HepG2 (cell line): ENCODE data around the gene DHRS13. TPM values are rescaled to one million over a fixed set of nuclear protein-coding genes. Genes with fewer than 3 reads are reported as not detected.

Source experiments
- FLYWCH1 ChIP-seq: sonication (generic); formaldehyde crosslinking; IDR thresholded peaks from 2 replicates; pipeline ENCODE4 v1.8.1; 2023; ENCODE audit warnings: mild to moderate bottlenecking, missing genetic modification reagents
- HOXA3 ChIP-seq: sonication (generic); formaldehyde crosslinking; IDR thresholded peaks from 2 replicates; pipeline ENCODE4 v1.5.0; 2020; ENCODE audit warnings: missing genetic modification reagents
- IRF2 ChIP-seq: IDR thresholded peaks from 2 replicates; pipeline ENCODE4 v1.6.1; 2018; ENCODE audit warnings: missing genetic modification reagents, missing compliant biosample characterization
- KLF15 ChIP-seq: sonication (generic); formaldehyde crosslinking; IDR thresholded peaks from 2 replicates; pipeline ENCODE4 v1.8.1; 2023; ENCODE audit warnings: borderline replicate concordance, mild to moderate bottlenecking, inconsistent platforms, missing genetic modification reagents, mixed read lengths
- MTF1 ChIP-seq: sonication (generic); formaldehyde crosslinking; IDR thresholded peaks from 2 replicates; pipeline ENCODE4 v1.5.0; 2020; ENCODE audit warnings: missing genetic modification reagents
- PRMT3 ChIP-seq: sonication (generic); formaldehyde crosslinking; IDR thresholded peaks from 2 replicates; pipeline ENCODE4 v1.8.1; 2022; ENCODE audit warnings: low read depth, mild to moderate bottlenecking, moderate library complexity, missing genetic modification reagents, borderline replicate concordance
- SUZ12 ChIP-seq: fragments of 150-350 bp; IDR thresholded peaks from 2 replicates; pipeline ENCODE4 v1.6.1; 2014; ENCODE audit warnings: low read depth, low read length
- TSC22D2 ChIP-seq: sonication (generic); formaldehyde crosslinking; IDR thresholded peaks from 2 replicates; pipeline ENCODE4 v1.5.1; 2020; ENCODE audit warnings: missing genetic modification reagents, mild to moderate bottlenecking, borderline replicate concordance
- ZFYVE20 ChIP-seq: sonication (generic); formaldehyde crosslinking; IDR thresholded peaks from 2 replicates; pipeline ENCODE4 v1.8.0; 2023; ENCODE audit warnings: low read depth, mild to moderate bottlenecking, moderate library complexity, missing genetic modification reagents, borderline replicate concordance
- ZNF205 ChIP-seq: IDR thresholded peaks from 2 replicates; pipeline ENCODE4 v1.6.1; 2018; ENCODE audit warnings: missing biosample characterization, missing genetic modification reagents
- ZNF234 ChIP-seq: sonication (generic); formaldehyde crosslinking; conservative IDR thresholded peaks from 2 replicates; pipeline ENCODE4 v1.5.1; 2020; ENCODE audit warnings: mild to moderate bottlenecking, missing genetic modification reagents
- ZNF451 ChIP-seq: sonication (generic); formaldehyde crosslinking; IDR thresholded peaks from 2 replicates; pipeline ENCODE4 v1.5.0; 2020; ENCODE audit warnings: mild to moderate bottlenecking, missing genetic modification reagents
- ZNF496 ChIP-seq: sonication (generic); formaldehyde crosslinking; IDR thresholded peaks from 2 replicates; pipeline ENCODE4 v1.8.1; 2023; ENCODE audit warnings: mild to moderate bottlenecking, moderate library complexity, missing genetic modification reagents; ENCODE audit not compliant: insufficient replicate concordance
- ZNF510 ChIP-seq: sonication (generic); formaldehyde crosslinking; IDR thresholded peaks from 2 replicates; pipeline ENCODE4 v1.4.0; 2020; ENCODE audit warnings: low read depth, mild to moderate bottlenecking, missing genetic modification reagents
- ZNF562 ChIP-seq: sonication (generic); formaldehyde crosslinking; IDR thresholded peaks from 2 replicates; pipeline ENCODE4 v1.8.0; 2022; ENCODE audit warnings: missing genetic modification reagents, borderline replicate concordance
- ZNF644 ChIP-seq: IDR thresholded peaks from 2 replicates; pipeline ENCODE4 v1.6.1; 2016; ENCODE audit warnings: low read depth
- ZNF672 ChIP-seq: sonication (generic); formaldehyde crosslinking; IDR thresholded peaks from 2 replicates; pipeline ENCODE4 v1.8.1; 2022; ENCODE audit warnings: missing genetic modification reagents
- ZNF749 ChIP-seq: sonication (generic); formaldehyde crosslinking; IDR thresholded peaks from 2 replicates; pipeline ENCODE4 v1.8.0; 2022; ENCODE audit warnings: mild to moderate bottlenecking, missing genetic modification reagents, moderate library complexity, borderline replicate concordance
- polyA plus RNA-seq, 8 experiments: library from polyadenylated mRNA; depleted of rRNA in 3 of 8; stranded (reverse) in 7 of 8; unstranded in 1 of 8; fragments of >200 nt; fragmentation: Illumina TruSeq in 4 of 8; extraction: Trizol in 4 of 8; gene quantifications; 2 replicates each; pipeline versions ENCODE4 v1.2.1 to v1.2.3, GENCODE V29; 2011 to 2016; ENCODE audit warnings: low read depth in 4 of 8, missing spikeins in 1 of 8, mixed read lengths in 1 of 8; ENCODE audit not compliant: insufficient read depth in 1 of 8
- total RNA-seq, 5 experiments: library from RNA; depleted of rRNA; stranded (reverse); fragments of >200 nt; fragmentation: Illumina TruSeq; extraction: Trizol; gene quantifications; 2 replicates each; pipeline ENCODE4 v1.2.3, GENCODE V29; 2016; ENCODE audit warnings: low read depth in 1 of 5
- TF ChIP-seq, protein P1 (sequence below): sonication (generic); formaldehyde crosslinking; conservative IDR thresholded peaks from 2 replicates; pipeline ENCODE4 v1.4.0; 2020; ENCODE audit warnings: mild to moderate bottlenecking, missing genetic modification reagents, moderate library complexity
- TF ChIP-seq, protein P2 (sequence below), 2 experiments: sonication (generic) in 1 of 2; formaldehyde crosslinking in 1 of 2; IDR thresholded peaks; 2 replicates each; pipeline versions ENCODE4 v1.4.0 to v1.6.1; 2018 to 2020; ENCODE audit warnings: missing genetic modification reagents in 2 of 2, borderline replicate concordance in 1 of 2, low read depth in 1 of 2, mild to moderate bottlenecking in 1 of 2, missing biosample characterization in 1 of 2
- TF ChIP-seq, protein P3 (sequence below): sonication (generic); formaldehyde crosslinking; conservative IDR thresholded peaks from 2 replicates; pipeline ENCODE4 v1.8.0; 2022; ENCODE audit warnings: missing genetic modification reagents
- TF ChIP-seq, protein P4 (sequence below): sonication (generic); formaldehyde crosslinking; IDR thresholded peaks from 2 replicates; pipeline ENCODE4 v1.5.1; 2020; ENCODE audit warnings: missing genetic modification reagents, mild to moderate bottlenecking, borderline replicate concordance

The DHRS13 gene
- total and polyA plus RNA-seq, 2 of the 13 experiments (the other 11 are each of a cell fraction or from before 2014, with no cell fraction given) = 11.8 to 12.6 TPM

DNA sequence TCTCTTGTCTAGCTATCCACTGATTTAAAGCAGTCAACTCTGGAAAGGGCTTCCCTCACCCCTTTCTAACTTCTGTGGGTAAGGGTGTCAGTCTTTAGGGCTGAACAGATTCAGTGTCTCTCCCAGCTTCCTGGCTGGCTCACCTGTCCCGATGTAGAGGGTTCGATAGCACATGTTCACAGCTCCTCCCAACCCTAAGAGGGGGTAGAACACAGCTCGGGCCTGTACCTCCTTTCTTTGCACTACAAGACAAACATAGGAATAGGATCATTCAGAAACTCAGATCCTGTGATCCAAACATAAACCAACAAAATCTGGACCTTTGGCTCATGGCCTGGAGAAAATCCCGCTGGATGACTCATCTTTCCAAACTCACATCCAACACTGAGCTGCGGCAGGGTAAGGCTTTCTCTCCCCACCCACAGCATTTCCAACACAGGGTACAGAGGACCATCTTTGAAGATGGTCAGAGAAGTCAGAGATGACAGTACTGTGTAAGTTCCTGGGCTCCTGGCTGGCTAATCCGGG lies 5.8 kb upstream of the DHRS13 start (continued):
- TF ChIP-seq HOXA3 = no peak; the same call in 1 of the 2 replicates
- TF ChIP-seq ZNF562 = no peak
- no peak for TF ChIP-seq MTF1 (CRISPR knock-in tag)
- no peak for TF ChIP-seq ZNF205 (CRISPR knock-in tag)
- no peak for TF ChIP-seq ZNF510 (CRISPR knock-in tag)
- peak; percentile 34; the same call in 1 of the 2 replicates for TF ChIP-seq ZNF644
- TF ChIP-seq ZNF749 (CRISPR knock-in tag) = no peak
- TF ChIP-seq TSC22D2 (CRISPR knock-in tag) = no peak
- TF ChIP-seq SUZ12 = no peak
- no peak for TF ChIP-seq ZNF672 (CRISPR knock-in tag)
- TF ChIP-seq, protein P1, sequence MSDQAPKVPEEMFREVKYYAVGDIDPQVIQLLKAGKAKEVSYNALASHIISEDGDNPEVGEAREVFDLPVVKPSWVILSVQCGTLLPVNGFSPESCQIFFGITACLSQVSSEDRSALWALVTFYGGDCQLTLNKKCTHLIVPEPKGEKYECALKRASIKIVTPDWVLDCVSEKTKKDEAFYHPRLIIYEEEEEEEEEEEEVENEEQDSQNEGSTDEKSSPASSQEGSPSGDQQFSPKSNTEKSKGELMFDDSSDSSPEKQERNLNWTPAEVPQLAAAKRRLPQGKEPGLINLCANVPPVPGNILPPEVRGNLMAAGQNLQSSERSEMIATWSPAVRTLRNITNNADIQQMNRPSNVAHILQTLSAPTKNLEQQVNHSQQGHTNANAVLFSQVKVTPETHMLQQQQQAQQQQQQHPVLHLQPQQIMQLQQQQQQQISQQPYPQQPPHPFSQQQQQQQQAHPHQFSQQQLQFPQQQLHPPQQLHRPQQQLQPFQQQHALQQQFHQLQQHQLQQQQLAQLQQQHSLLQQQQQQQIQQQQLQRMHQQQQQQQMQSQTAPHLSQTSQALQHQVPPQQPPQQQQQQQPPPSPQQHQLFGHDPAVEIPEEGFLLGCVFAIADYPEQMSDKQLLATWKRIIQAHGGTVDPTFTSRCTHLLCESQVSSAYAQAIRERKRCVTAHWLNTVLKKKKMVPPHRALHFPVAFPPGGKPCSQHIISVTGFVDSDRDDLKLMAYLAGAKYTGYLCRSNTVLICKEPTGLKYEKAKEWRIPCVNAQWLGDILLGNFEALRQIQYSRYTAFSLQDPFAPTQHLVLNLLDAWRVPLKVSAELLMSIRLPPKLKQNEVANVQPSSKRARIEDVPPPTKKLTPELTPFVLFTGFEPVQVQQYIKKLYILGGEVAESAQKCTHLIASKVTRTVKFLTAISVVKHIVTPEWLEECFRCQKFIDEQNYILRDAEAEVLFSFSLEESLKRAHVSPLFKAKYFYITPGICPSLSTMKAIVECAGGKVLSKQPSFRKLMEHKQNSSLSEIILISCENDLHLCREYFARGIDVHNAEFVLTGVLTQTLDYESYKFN (CRISPR knock-in tag) = peak; percentile 45
- TF ChIP-seq KLF15 (CRISPR knock-in tag) = no peak
- TF ChIP-seq, protein P2, sequence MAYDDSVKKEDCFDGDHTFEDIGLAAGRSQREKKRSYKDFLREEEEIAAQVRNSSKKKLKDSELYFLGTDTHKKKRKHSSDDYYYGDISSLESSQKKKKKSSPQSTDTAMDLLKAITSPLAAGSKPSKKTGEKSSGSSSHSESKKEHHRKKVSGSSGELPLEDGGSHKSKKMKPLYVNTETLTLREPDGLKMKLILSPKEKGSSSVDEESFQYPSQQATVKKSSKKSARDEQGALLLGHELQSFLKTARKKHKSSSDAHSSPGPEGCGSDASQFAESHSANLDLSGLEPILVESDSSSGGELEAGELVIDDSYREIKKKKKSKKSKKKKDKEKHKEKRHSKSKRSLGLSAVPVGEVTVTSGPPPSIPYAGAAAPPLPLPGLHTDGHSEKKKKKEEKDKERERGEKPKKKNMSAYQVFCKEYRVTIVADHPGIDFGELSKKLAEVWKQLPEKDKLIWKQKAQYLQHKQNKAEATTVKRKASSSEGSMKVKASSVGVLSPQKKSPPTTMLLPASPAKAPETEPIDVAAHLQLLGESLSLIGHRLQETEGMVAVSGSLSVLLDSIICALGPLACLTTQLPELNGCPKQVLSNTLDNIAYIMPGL (CRISPR knock-in tag; IDR thresholded peaks at IDR 0.05; ENCODE audit: borderline replicate concordance in 1 of 2, low read depth in 1 of 2) = no peak; a peak in 1 of 4 replicates
- TF ChIP-seq ZFYVE20 (CRISPR knock-in tag) = no peak
- TF ChIP-seq ZNF234 (CRISPR knock-in tag) = no peak
- TF ChIP-seq ZNF451 (CRISPR knock-in tag) = no peak
- no peak for TF ChIP-seq FLYWCH1 (CRISPR knock-in tag)
- TF ChIP-seq IRF2 (CRISPR knock-in tag) = no peak
- no peak for TF ChIP-seq ZNF496 (CRISPR knock-in tag)
- TF ChIP-seq, protein P3, sequence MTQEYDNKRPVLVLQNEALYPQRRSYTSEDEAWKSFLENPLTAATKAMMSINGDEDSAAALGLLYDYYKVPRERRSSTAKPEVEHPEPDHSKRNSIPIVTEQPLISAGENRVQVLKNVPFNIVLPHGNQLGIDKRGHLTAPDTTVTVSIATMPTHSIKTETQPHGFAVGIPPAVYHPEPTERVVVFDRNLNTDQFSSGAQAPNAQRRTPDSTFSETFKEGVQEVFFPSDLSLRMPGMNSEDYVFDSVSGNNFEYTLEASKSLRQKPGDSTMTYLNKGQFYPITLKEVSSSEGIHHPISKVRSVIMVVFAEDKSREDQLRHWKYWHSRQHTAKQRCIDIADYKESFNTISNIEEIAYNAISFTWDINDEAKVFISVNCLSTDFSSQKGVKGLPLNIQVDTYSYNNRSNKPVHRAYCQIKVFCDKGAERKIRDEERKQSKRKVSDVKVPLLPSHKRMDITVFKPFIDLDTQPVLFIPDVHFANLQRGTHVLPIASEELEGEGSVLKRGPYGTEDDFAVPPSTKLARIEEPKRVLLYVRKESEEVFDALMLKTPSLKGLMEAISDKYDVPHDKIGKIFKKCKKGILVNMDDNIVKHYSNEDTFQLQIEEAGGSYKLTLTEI (CRISPR knock-in tag) = no peak
- no peak for TF ChIP-seq PRMT3 (CRISPR knock-in tag)
- TF ChIP-seq, protein P4, sequence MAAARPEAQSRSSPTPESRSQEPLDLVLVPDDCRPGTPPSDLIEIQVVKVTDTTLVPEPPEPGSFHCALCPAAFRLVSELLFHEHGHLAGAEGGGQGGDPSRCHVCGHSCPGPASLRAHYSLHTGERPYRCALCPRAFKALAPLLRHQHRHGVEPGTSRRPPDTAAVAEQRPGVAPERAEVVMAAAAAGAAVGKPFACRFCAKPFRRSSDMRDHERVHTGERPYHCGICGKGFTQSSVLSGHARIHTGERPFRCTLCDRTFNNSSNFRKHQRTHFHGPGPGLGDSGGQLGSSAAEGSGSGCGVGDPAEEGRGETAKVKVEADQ (CRISPR knock-in tag) = no peak
